KMS-11 (cell line): ENCODE data around the gene AUTS2.
A peak's percentile ranks its signal among the peaks of the same experiment; 100 is the strongest.

ENCODE experiments used
- H2AFZ ChIP-seq: fragments of 200-600 bp; sonication (generic); 2 replicates; pipeline ENCODE4 v1.6.1; 2016; ENCODE audit warnings: antibody characterized with exemption, mixed run types, low read depth
- H3K27ac ChIP-seq: fragments of 200-600 bp; sonication (generic); 2 replicates; pipeline ENCODE4 v1.6.1; 2016; ENCODE audit warnings: mild to moderate bottlenecking, mixed run types
- H3K27me3 ChIP-seq: fragments of 200-600 bp; sonication (generic); 2 replicates; pipeline ENCODE4 v1.6.1; 2017; ENCODE audit warnings: mild to moderate bottlenecking, low read depth, mixed run types, moderate library complexity; ENCODE audit not compliant: insufficient read depth
- H3K36me3 ChIP-seq: fragments of 200-600 bp; sonication (generic); 2 replicates; pipeline ENCODE4 v1.6.1; 2017; ENCODE audit warnings: mild to moderate bottlenecking, mixed run types; ENCODE audit not compliant: insufficient read depth
- H3K4me1 ChIP-seq: fragments of 200-600 bp; sonication (generic); 2 replicates; pipeline ENCODE4 v1.6.1; 2016; ENCODE audit warnings: mild to moderate bottlenecking, low read depth, mixed run types; ENCODE audit not compliant: poor library complexity, severe bottlenecking
- H3K4me2 ChIP-seq: fragments of 200-600 bp; sonication (generic); 2 replicates; pipeline ENCODE4 v1.7.0; 2016; ENCODE audit warnings: mild to moderate bottlenecking, mixed run types
- H3K4me3 ChIP-seq: fragments of 200-600 bp; sonication (generic); IDR thresholded peaks from 2 replicates; pipeline ENCODE4 v1.6.1; 2017; ENCODE audit warnings: low read depth, low read length, mixed read lengths; ENCODE audit not compliant: insufficient read depth
- H3K79me2 ChIP-seq: fragments of 200-600 bp; sonication (generic); 2 replicates; pipeline ENCODE4 v1.6.1; 2016; ENCODE audit warnings: low read depth, mixed run types; ENCODE audit not compliant: insufficient read depth
- H3K9ac ChIP-seq: fragments of 200-600 bp; sonication (generic); 2 replicates; pipeline ENCODE4 v1.6.1; 2016; ENCODE audit warnings: mild to moderate bottlenecking, mixed run types
- H4K20me1 ChIP-seq: fragments of 200-600 bp; sonication (generic); 2 replicates; pipeline ENCODE4 v1.6.1; 2016; ENCODE audit warnings: mild to moderate bottlenecking, mixed run types; ENCODE audit not compliant: insufficient read depth
- TF ChIP-seq, protein P1 (sequence below): fragments of 200-600 bp; sonication (generic); conservative IDR thresholded peaks from 2 replicates; pipeline ENCODE4 v1.6.1; 2017; ENCODE audit warnings: low read depth, mild to moderate bottlenecking, antibody characterized with exemption, low read length, moderate library complexity, mixed read lengths

The AUTS2 gene

DNA sequence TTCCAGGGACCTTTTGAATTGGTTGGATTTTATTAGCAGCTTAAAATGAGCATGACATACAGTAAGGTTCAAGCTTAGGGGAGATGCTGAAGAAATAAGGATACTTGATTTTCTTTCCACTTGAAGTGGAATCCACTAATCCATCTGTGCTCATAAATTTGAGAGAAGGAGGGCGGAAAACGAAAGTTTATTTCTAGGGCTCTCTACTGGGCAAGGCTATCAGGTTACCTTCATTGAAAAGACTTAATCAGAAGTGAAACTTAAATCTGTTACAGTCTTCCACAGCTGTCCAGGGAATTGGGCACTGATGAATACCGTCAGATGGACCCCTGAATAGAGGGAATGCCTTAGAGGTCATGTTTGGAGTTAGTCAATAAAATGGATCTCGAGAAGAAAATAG, 21.8 kb downstream of the AUTS2 start:
- no peak overlapping the region for H3K27ac ChIP-seq
- H4K20me1 ChIP-seq: no peaks in the 10 kb centered on the region
- peak overlapping the region; percentile 40 for H3K4me2 ChIP-seq
- no peak overlapping the region for H2AFZ ChIP-seq
- no peak overlapping the region for H3K4me3 ChIP-seq
- no peaks in the 10 kb centered on the region for H3K79me2 ChIP-seq
- H3K27me3 ChIP-seq: no peaks in the 10 kb centered on the region
- no peaks in the 10 kb centered on the region for H3K36me3 ChIP-seq
- no peak overlapping the region for H3K9ac ChIP-seq
- TF ChIP-seq, protein P1, sequence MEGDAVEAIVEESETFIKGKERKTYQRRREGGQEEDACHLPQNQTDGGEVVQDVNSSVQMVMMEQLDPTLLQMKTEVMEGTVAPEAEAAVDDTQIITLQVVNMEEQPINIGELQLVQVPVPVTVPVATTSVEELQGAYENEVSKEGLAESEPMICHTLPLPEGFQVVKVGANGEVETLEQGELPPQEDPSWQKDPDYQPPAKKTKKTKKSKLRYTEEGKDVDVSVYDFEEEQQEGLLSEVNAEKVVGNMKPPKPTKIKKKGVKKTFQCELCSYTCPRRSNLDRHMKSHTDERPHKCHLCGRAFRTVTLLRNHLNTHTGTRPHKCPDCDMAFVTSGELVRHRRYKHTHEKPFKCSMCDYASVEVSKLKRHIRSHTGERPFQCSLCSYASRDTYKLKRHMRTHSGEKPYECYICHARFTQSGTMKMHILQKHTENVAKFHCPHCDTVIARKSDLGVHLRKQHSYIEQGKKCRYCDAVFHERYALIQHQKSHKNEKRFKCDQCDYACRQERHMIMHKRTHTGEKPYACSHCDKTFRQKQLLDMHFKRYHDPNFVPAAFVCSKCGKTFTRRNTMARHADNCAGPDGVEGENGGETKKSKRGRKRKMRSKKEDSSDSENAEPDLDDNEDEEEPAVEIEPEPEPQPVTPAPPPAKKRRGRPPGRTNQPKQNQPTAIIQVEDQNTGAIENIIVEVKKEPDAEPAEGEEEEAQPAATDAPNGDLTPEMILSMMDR: no peak
- peaks cover 44% of the 10 kb centered on the region for H3K4me1 ChIP-seq

DNA sequence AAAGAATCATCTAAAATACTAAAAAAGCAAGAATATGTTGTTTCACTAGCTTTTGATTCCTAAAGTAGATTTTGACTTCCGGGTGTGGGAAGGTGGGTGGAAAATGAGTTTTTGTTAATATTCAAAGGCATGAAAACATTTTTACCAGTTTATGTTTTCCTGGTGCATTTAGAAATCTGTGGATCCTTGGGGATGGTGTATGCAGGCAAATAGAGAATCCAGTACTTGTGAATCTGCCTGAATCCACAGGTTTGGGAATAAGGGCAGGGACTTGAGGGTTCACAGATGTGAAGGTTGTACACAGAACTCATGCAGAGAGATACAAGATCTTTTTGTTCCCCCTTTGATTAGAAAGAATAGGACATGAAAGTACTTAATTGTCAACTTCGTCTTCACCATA, 22.4 kb downstream of the AUTS2 start:
- Histone ChIP-seq H3K27ac (no peak overlapping the region), H2AFZ (no peak overlapping the region), H3K4me2 (peak overlapping the region; percentile 40), H3K27me3 (no peaks in the 10 kb centered on the region), H4K20me1 (no peaks in the 10 kb centered on the region), H3K9ac (no peak overlapping the region), H3K79me2 (no peaks in the 10 kb centered on the region), H3K4me1 (peaks cover 50% of the 10 kb centered on the region), H3K4me3 (no peak overlapping the region), H3K36me3 (no peaks in the 10 kb centered on the region)
- TF ChIP-seq, protein P1: no peak

DNA sequence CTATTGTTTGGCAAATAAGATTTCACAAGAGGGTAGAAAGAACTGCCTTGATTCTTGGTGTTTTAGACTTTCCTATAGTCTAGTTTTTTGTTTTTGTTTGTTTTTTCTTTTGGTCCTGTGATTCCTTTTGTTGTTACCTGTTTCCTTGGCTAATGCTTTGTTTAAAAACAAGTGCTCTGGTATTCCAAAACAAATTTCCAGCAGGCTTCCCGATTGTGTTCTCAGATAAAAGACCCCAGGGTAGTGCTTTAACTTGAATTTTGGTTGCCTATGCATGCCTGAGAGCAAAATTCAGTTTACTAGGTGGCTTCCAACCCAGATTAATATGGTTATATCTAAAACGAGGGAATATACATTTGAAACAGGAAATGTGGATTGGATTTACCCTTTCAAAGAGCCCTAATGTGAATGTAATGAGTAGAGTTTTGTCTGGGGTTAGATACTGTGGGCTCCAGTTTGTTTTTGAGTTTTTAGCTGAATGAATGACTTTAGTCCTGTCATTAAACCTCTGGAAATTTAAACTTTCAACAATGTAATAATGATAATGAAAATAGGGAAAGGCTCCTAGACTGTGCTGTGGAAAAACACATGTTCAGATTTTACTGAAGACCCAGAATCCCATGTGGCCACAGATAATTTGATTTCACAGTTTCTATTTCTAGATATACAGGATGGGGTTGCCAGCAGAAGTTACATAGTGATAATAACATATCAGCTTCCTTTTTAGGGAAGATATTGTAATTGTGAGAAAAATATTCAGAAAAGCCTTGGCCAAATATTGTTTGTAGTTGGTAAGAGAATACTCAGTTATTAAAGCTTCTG, 23.9 kb downstream of the AUTS2 start:
- no peak overlapping the region for H2AFZ ChIP-seq
- TF ChIP-seq, protein P1: no peak
- no peak overlapping the region for H3K27ac ChIP-seq
- no peaks in the 10 kb centered on the region for H4K20me1 ChIP-seq
- H3K9ac ChIP-seq: no peak overlapping the region
- H3K36me3 ChIP-seq: no peaks in the 10 kb centered on the region
- H3K4me2 ChIP-seq: peak overlapping the region; percentile 31; the same call in 1 of the 2 replicates
- no peaks in the 10 kb centered on the region for H3K79me2 ChIP-seq
- no peaks in the 10 kb centered on the region for H3K27me3 ChIP-seq
- H3K4me1 ChIP-seq: peaks cover 51% of the 10 kb centered on the region
- no peak overlapping the region for H3K4me3 ChIP-seq

DNA sequence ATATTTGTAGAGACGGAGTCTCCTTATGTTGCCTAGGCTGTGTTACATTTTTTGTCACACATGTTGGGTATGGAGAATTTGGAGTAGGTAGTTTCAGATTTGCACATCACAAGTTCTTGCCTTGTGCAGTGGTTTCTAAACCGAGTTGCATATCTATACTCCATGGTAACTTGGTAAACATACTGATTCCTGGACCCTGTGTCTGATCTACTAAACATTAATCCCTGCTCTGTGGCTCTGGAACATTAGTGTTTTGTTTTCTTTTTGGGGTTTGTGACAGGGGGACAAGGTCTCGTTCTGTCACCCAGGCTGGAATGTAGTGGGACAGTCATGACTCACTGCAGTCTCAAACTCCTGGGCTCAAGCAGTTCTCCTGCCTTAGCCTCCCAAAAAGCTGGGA, 24.7 kb downstream of the AUTS2 start:
- Histone ChIP-seq H3K9ac (no peak overlapping the region; the same call in 1 of the 2 replicates), H3K36me3 (no peaks in the 10 kb centered on the region), H3K4me2 (peak overlapping the region; percentile 31; the same call in 1 of the 2 replicates), H3K4me1 (peaks cover 51% of the 10 kb centered on the region), H3K79me2 (no peaks in the 10 kb centered on the region), H3K27ac (peak overlapping the region; percentile 14; the same call in 1 of the 2 replicates), H4K20me1 (no peaks in the 10 kb centered on the region), H3K27me3 (no peaks in the 10 kb centered on the region), H3K4me3 (no peak overlapping the region), H2AFZ (no peak overlapping the region)
- TF ChIP-seq, protein P1: no peak
